ENCODE data around the gene MYH6. TPM values are rescaled to one million over a fixed set of nuclear protein-coding genes. Genes with fewer than 3 reads are reported as not detected.

MYH6 gene
- total and polyA plus RNA-seq, 10 donors = 0.35 to 0.82 (median 0.40) TPM; not detected in 6

GRCh38 chr14:23379366-23380196, 28.5 kb downstream of the MYH6 start:
- Histone ChIP-seq H3K4me3 (no peak overlapping the region), H3K27ac (no peak overlapping the region), H3K27me3 (replicated peaks in 1 of 7) (peaks cover 0 to 43% (median 3%) of the 10 kb centered on the region in 7 donors), H3K36me3 (no peaks in the 10 kb centered on the region), H3K4me1 (peaks cover 0 to 11% (median 0%) of the 10 kb centered on the region in 6 donors), H3K9me3 (no peaks in the 10 kb centered on the region)
- intact Hi-C loops (cut with DNase I; ENCODE audit: low total_unique reads) = loop anchor here (5.0 kb wide), 2 partner anchors 52 to 112 kb away; no protein-coding TSS in a partner anchor
- WGBS, 5 donors = 35 to 41% (median 38%) methylated on average over 9 to 12 of the region's 12 CpGs
- peak in 2 of 3 donors; percentile 48 to 52 for TF ChIP-seq POLR2AphosphoS5 (IDR thresholded peaks at IDR 0.05)
- no peak for TF ChIP-seq POLR2A (IDR thresholded peaks at IDR 0.05)
- peak; percentile 74 to 93 (median 85) for TF ChIP-seq CTCF (IDR thresholded peaks at IDR 0.05 in 8 of 11, conservative IDR thresholded peaks at IDR 0.05 in 3 of 11)
- peak; percentile 88 for DNase-seq

GRCh38 chr14:23378612-23379220, 29.4 kb downstream of the MYH6 start:
- Histone ChIP-seq H3K4me3 (no peak overlapping the region), H3K27ac (no peak overlapping the region), H3K9me3 (no peaks in the 10 kb centered on the region), H3K27me3 (replicated peaks in 1 of 7) (peaks cover 0 to 43% (median 3%) of the 10 kb centered on the region in 7 donors), H3K36me3 (no peaks in the 10 kb centered on the region), H3K4me1 (peaks cover 0 to 11% (median 0%) of the 10 kb centered on the region in 6 donors)
- WGBS, 5 donors = 75 to 86% (median 80%) methylated on average over 9 to 11 of the region's 11 CpGs
- no peak for DNase-seq
- intact Hi-C loops (cut with DNase I; ENCODE audit: low total_unique reads) = loop anchor here (5.0 kb wide), 1 partner anchor 51 kb away; no protein-coding TSS in a partner anchor
- TF ChIP-seq CTCF (IDR thresholded peaks at IDR 0.05 in 8 of 11, conservative IDR thresholded peaks at IDR 0.05 in 3 of 11) = no peak
- TF ChIP-seq POLR2A (IDR thresholded peaks at IDR 0.05) = no peak
- TF ChIP-seq POLR2AphosphoS5 (IDR thresholded peaks at IDR 0.05) = no peak

GRCh38 chr14:23377573-23378563, 30.2 kb downstream of the MYH6 start:
- H3K27ac ChIP-seq = no peak overlapping the region
- DNase-seq = no peak
- intact Hi-C loops (cut with DNase I; ENCODE audit: low total_unique reads) = loop anchor here (5.0 kb wide), 1 partner anchor 51 kb away; no protein-coding TSS in a partner anchor

DNA sequence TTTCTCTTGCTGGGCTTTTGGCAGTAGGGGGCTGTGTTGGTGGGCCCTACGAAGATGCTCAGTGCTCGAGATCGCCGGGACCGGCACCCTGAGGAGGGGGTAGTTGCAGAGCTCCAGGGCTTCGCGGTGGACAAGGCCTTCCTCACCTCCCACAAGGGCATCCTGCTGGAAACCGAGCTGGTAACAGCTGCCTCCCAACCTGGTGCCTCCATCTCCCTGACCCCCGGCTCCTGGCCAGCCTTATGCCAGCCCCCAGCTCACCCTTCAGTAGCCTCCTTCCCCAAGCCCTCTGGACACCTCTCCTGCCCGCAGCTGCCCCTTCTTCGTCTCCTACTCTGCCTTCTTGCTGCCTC, 30.9 kb downstream of the MYH6 start:
- DNase-seq = no peak
- peaks cover 0 to 37% (median 3%) of the 10 kb centered on the region in 7 donors for H3K27me3 ChIP-seq (replicated peaks in 1 of 7)
- H3K9me3 ChIP-seq = no peaks in the 10 kb centered on the region
- H3K4me3 ChIP-seq = no peak overlapping the region
- H3K27ac ChIP-seq = no peak overlapping the region
- peaks cover 0 to 11% (median 0%) of the 10 kb centered on the region in 6 donors for H3K4me1 ChIP-seq
- TF ChIP-seq CTCF (IDR thresholded peaks at IDR 0.05 in 8 of 11, conservative IDR thresholded peaks at IDR 0.05 in 3 of 11) (no peak), POLR2AphosphoS5 (IDR thresholded peaks at IDR 0.05) (no peak), POLR2A (IDR thresholded peaks at IDR 0.05) (no peak)
- 52 to 78% (median 76%) methylated on average over 11 of the region's 11 CpGs for WGBS, 5 donors
- no peaks in the 10 kb centered on the region for H3K36me3 ChIP-seq
- intact Hi-C loops (cut with DNase I; ENCODE audit: low total_unique reads) = loop anchor here (5.0 kb wide), 1 partner anchor 50 kb away; no protein-coding TSS in a partner anchor

More at GRCh38 chr14:23377573-23378563, 30.2 kb downstream of the MYH6 start:
- 77 to 81% (median 78%) methylated on average over 12 to 14 of the region's 14 CpGs for WGBS, 5 donors
- Histone ChIP-seq H3K9me3 (no peaks in the 10 kb centered on the region), H3K36me3 (no peaks in the 10 kb centered on the region), H3K4me1 (peaks cover 0 to 11% (median 0%) of the 10 kb centered on the region in 6 donors), H3K27me3 (replicated peaks in 1 of 7) (peaks cover 0 to 43% (median 3%) of the 10 kb centered on the region in 7 donors), H3K4me3 (no peak overlapping the region)
- TF ChIP-seq POLR2AphosphoS5 (IDR thresholded peaks at IDR 0.05) = no peak

Measured in spleen (tissue), 11 donors.